CD14-positive monocyte (primary cell): Measurements from ENCODE around the gene TM4SF1. TPM values are rescaled to one million over a fixed set of nuclear protein-coding genes. Genes with fewer than 3 reads are reported as not detected.

Experiments
- DNase-seq, 3 donors: peaks; one replicate each; pipeline ENCODE4 v3.0.0-alpha.2; 2011 to 2022
- H2AFZ ChIP-seq: 2 replicates; pipeline ENCODE4 v1.6.0; 2012; ENCODE audit warnings: mild to moderate bottlenecking, low read depth, low read length, inconsistent platforms; ENCODE audit not compliant: insufficient read depth, poor library complexity, severe bottlenecking
- H3K27ac ChIP-seq, 2 donors: 1 replicate in 1 of 2; 2 replicates in 1 of 2; pipeline ENCODE4 v1.5.1; 2012 to 2013; ENCODE audit warnings: low read length in 2 of 2, control low read depth in 1 of 2, inconsistent platforms in 1 of 2, low read depth in 1 of 2, mild to moderate bottlenecking in 1 of 2
- H3K27me3 ChIP-seq, 2 donors: one replicate each; pipeline versions ENCODE4 v1.6.0 to v1.6.1; 2011 to 2013; ENCODE audit warnings: low read length in 2 of 2; ENCODE audit not compliant: control insufficient read depth in 2 of 2, insufficient read depth in 2 of 2
- H3K36me3 ChIP-seq, 2 donors: replicated peaks in 1 of 2; 1 replicate in 1 of 2; 2 replicates in 1 of 2; pipeline versions ENCODE4 v1.5.1 to v1.6.1; 2012 to 2013; ENCODE audit warnings: low read length in 2 of 2, control low read depth in 1 of 2, inconsistent platforms in 1 of 2, mild to moderate bottlenecking in 1 of 2; ENCODE audit not compliant: insufficient read depth in 2 of 2, control insufficient read depth in 1 of 2
- H3K4me1 ChIP-seq, 2 donors: 1 replicate in 1 of 2; 2 replicates in 1 of 2; pipeline versions ENCODE4 v1.5.1 to v1.6.1; 2012 to 2013; ENCODE audit warnings: low read length in 2 of 2, control low read depth in 1 of 2, inconsistent platforms in 1 of 2, mild to moderate bottlenecking in 1 of 2, moderate library complexity in 1 of 2; ENCODE audit not compliant: insufficient read depth in 2 of 2, control insufficient read depth in 1 of 2
- H3K4me2 ChIP-seq: replicated peaks from 2 replicates; pipeline ENCODE3; 2012; ENCODE audit warnings: low read length, moderate library complexity, mild to moderate bottlenecking; ENCODE audit not compliant: poor library complexity, severe bottlenecking; ENCODE audit errors: extremely low read depth
- H3K4me3 ChIP-seq, 3 experiments: fragments of 200-600 bp in 1 of 3; sonication (generic) in 1 of 3; replicated peaks in 1 of 3; 1 replicate in 2 of 3; 2 replicates in 1 of 3; pipeline ENCODE4 v1.5.1; 2011 to 2013; ENCODE audit warnings: low read length in 3 of 3, mild to moderate bottlenecking in 3 of 3, control low read depth in 2 of 3, low read depth in 2 of 3, inconsistent platforms in 1 of 3, moderate library complexity in 1 of 3
- H3K79me2 ChIP-seq: 2 replicates; pipeline ENCODE4 v1.6.0; 2012; ENCODE audit warnings: mild to moderate bottlenecking, control low read depth, inconsistent platforms, low read length, moderate library complexity; ENCODE audit not compliant: insufficient read depth
- H3K9ac ChIP-seq: 2 replicates; pipeline ENCODE4 v1.6.0; 2017; ENCODE audit warnings: low read length, mild to moderate bottlenecking; ENCODE audit not compliant: insufficient read depth, poor library complexity, severe bottlenecking
- H3K9me3 ChIP-seq, 2 donors: replicated peaks in 1 of 2; 1 replicate in 1 of 2; 2 replicates in 1 of 2; pipeline versions ENCODE4 v1.5.1 to v1.6.1; 2012 to 2013; ENCODE audit warnings: low read length in 2 of 2, control low read depth in 1 of 2; ENCODE audit not compliant: control insufficient read depth in 1 of 2, insufficient read depth in 1 of 2
- H4K20me1 ChIP-seq: 2 replicates; pipeline ENCODE4 v1.6.0; 2012; ENCODE audit warnings: mild to moderate bottlenecking, low read length, control low read depth, moderate library complexity; ENCODE audit not compliant: insufficient read depth
- H3K27ac Mint-ChIP-seq, 7 donors: one replicate each; pipeline ENCODE4 v1.8.0; 2020; ENCODE audit warnings: mild to moderate bottlenecking in 7 of 7, mixed read lengths in 7 of 7, moderate library complexity in 6 of 7, inconsistent platforms in 2 of 7
- H3K27me3 Mint-ChIP-seq, 3 donors: one replicate each; pipeline ENCODE4 v1.8.0; 2021 to 2022; ENCODE audit warnings: low read depth in 3 of 3, mild to moderate bottlenecking in 3 of 3, mixed read lengths in 3 of 3, moderate library complexity in 3 of 3, inconsistent platforms in 1 of 3
- H3K36me3 Mint-ChIP-seq, 2 donors: one replicate each; pipeline ENCODE4 v1.8.0; 2020; ENCODE audit warnings: mixed read lengths in 2 of 2, inconsistent platforms in 1 of 2, mild to moderate bottlenecking in 1 of 2
- H3K4me1 Mint-ChIP-seq: one replicate; pipeline ENCODE4 v1.8.0; 2020; ENCODE audit warnings: mild to moderate bottlenecking, mixed read lengths
- H3K4me3 Mint-ChIP-seq, 2 donors: one replicate each; pipeline ENCODE4 v1.8.0; 2020; ENCODE audit warnings: mild to moderate bottlenecking in 2 of 2, mixed read lengths in 2 of 2, moderate library complexity in 1 of 2
- H3K9me3 Mint-ChIP-seq, 7 donors: one replicate each; pipeline ENCODE4 v1.8.0; 2020 to 2022; ENCODE audit warnings: mixed read lengths in 7 of 7, mild to moderate bottlenecking in 6 of 7, moderate library complexity in 6 of 7, inconsistent platforms in 2 of 7
- WGBS: methylation state at CpG from one replicate; pipeline ENCODE4 v1.1.5; 2013; ENCODE audit warnings: missing lambda C conversion rate; ENCODE audit not compliant: insufficient coverage; 5-methylcytosine and 5-hydroxymethylcytosine counted together
- intact Hi-C, 2 donors: fragments of 100-400 bp; cut with micrococcal nuclease; formaldehyde crosslinking; loops; one replicate each; pipeline versions ENCODE4 v1.15.0 to v1.15.1; 2023
- polyA plus RNA-seq, 3 donors: library from polyadenylated mRNA; depleted of rRNA in 1 of 3; unstranded in 2 of 3; stranded (reverse) in 1 of 3; fragments of 300-500 nt in 2 of 3; fragments of >200 nt in 1 of 3; fragmentation: Illumina TruSeq in 2 of 3; gene quantifications; 1 replicate in 2 of 3; 2 replicates in 1 of 3; pipeline ENCODE4 v1.2.3, GENCODE V29; 2012 to 2021
- TF ChIP-seq, protein P1 (sequence below): fragments of 200-600 bp; IDR thresholded peaks from one replicate; pipeline ENCODE4 v1.8.0; 2022; ENCODE audit warnings: antibody characterized with exemption, mild to moderate bottlenecking

TM4SF1 gene
- polyA plus RNA-seq, 3 donors: not detected

DNA sequence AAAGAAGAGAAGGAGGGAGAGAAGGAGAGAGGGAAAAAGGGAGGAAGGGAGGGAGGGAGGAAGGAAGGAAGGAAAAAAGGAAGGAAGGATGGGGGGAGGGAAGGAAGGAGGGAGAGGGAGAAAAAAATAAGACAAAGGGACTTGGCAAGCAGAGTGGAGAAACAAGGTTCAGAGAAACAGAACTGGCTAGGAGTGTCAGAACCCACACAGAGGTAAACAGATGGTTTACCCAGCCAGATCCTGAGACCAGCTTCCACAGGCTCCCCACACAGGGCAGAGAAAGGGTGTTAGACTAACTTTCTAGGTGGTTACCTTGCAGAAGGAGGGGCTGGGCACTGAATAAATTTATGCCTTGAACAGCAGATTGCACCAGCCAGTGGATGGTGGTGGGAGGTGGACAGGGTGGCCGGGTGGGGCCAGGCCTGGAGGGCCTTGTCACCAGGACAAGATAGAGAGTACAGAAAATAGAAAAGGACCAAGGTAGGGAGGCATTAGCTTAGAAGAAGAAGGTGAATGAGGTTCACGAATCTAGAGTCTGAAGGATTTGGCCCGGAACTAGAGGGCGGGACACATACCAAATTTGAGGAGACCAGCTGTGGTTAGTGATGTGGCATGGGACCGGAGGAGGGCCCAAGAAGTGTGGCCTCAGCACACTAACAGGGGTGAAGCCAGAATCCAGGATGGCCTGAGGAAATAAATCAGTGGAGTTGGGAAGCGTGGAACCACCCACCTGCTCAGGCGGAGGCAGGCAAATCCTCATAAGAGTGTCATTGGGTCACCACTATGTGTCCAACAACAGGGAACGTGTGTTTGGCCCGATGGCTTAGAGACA lies 1.2 kb upstream of the TM4SF1 start:
- Histone ChIP-seq H3K27ac (peak overlapping the region in 1 of 2 donors; percentile 21), H3K4me2 (no peak overlapping the region), H3K9ac (no peak overlapping the region), H2AFZ (no peak overlapping the region), H3K27me3 (no peaks in the 10 kb centered on the region), H3K4me3 (no peak overlapping the region), H3K36me3 (no peaks in the 10 kb centered on the region), H4K20me1 (no peaks in the 10 kb centered on the region), H3K79me2 (no peaks in the 10 kb centered on the region), H3K9me3 (peaks cover 0 to 3% of the 10 kb centered on the region in 2 donors), H3K4me1 (peaks cover 34 to 45% of the 10 kb centered on the region in 2 donors)
- TF ChIP-seq, protein P1, sequence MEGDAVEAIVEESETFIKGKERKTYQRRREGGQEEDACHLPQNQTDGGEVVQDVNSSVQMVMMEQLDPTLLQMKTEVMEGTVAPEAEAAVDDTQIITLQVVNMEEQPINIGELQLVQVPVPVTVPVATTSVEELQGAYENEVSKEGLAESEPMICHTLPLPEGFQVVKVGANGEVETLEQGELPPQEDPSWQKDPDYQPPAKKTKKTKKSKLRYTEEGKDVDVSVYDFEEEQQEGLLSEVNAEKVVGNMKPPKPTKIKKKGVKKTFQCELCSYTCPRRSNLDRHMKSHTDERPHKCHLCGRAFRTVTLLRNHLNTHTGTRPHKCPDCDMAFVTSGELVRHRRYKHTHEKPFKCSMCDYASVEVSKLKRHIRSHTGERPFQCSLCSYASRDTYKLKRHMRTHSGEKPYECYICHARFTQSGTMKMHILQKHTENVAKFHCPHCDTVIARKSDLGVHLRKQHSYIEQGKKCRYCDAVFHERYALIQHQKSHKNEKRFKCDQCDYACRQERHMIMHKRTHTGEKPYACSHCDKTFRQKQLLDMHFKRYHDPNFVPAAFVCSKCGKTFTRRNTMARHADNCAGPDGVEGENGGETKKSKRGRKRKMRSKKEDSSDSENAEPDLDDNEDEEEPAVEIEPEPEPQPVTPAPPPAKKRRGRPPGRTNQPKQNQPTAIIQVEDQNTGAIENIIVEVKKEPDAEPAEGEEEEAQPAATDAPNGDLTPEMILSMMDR: no peak
- WGBS: 85% methylated on average over 7 of the region's 9 CpGs
- peak overlapping the region in 1 of 2 donors; percentile 54 for H3K4me3 Mint-ChIP-seq
- H3K36me3 Mint-ChIP-seq: no peaks in the 10 kb centered on the region
- H3K9me3 Mint-ChIP-seq: peaks cover 0 to 9% (median 3%) of the 10 kb centered on the region in 7 donors
- H3K27ac Mint-ChIP-seq: peak overlapping the region in 2 of 7 donors; percentile 32 to 37
- peaks cover 41% of the 10 kb centered on the region for H3K4me1 Mint-ChIP-seq
- H3K27me3 Mint-ChIP-seq: peaks cover 0 to 8% (median 2%) of the 10 kb centered on the region in 3 donors
- intact Hi-C loops: loop anchor here in 1 of 2 donors (10.0 kb wide), 1 partner anchor 96 kb away; the partner anchor contains the start of gene TM4SF4
- no peak for DNase-seq

DNA sequence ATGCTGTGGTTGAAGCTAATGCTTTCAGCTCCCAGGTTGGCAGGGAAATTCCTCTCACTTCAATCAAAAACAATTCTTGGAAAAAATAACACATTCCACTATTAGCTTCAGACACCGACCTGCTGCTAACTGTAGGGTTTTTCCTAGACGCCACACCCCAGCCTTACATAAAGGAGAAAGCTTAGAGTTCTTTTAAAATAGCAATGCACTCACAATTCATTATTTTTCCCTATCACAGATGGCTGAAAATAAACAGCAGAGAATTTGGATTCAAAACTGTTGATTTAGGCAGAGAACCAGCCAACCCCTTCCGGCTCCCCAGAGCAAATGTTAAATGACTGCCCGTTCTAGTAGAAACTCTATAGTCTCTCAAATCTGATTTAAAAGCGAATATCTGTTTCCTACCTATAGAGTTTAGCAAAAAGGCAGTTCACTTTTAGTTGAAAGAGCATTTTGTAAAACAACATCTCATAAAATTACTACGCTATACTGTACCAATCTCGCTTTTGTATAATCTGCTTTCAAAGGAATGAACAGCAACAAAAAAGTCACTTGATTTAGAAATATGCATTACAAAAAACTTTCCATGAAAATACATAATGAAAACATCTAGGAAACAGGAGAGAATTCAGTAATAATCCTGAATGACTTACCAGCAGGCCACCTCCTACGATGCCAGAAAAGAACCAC lies 586 bp downstream of the TM4SF1 start:
- TF ChIP-seq, protein P1: no peak
- H3K79me2 ChIP-seq: no peaks in the 10 kb centered on the region
- no peak overlapping the region for H3K27ac Mint-ChIP-seq
- H3K4me3 Mint-ChIP-seq: peak overlapping the region in 1 of 2 donors; percentile 43
- no peak overlapping the region for H2AFZ ChIP-seq
- H3K9me3 ChIP-seq: peaks cover 0 to 3% of the 10 kb centered on the region in 2 donors
- peaks cover 0 to 9% (median 3%) of the 10 kb centered on the region in 7 donors for H3K9me3 Mint-ChIP-seq
- H3K27ac ChIP-seq: no peak overlapping the region
- no peaks in the 10 kb centered on the region for H3K27me3 ChIP-seq
- WGBS: 85% methylated on average over 3 of the region's 8 CpGs
- peaks cover 46% of the 10 kb centered on the region for H3K4me1 Mint-ChIP-seq
- intact Hi-C loops: loop anchor here in 1 of 2 donors (10.0 kb wide), 1 partner anchor 98 kb away; the partner anchor contains the start of gene TM4SF4
- H3K27me3 Mint-ChIP-seq: peaks cover 0 to 8% (median 2%) of the 10 kb centered on the region in 3 donors
- no peak overlapping the region for H3K9ac ChIP-seq
- H3K4me1 ChIP-seq: peaks cover 48 to 63% of the 10 kb centered on the region in 2 donors
- H4K20me1 ChIP-seq: no peaks in the 10 kb centered on the region
- no peaks in the 10 kb centered on the region for H3K36me3 Mint-ChIP-seq
- H3K36me3 ChIP-seq: no peaks in the 10 kb centered on the region
- peak overlapping the region in 1 of 3 experiments; percentile 18 for H3K4me3 ChIP-seq
- H3K4me2 ChIP-seq: peak overlapping the region; percentile 30
- DNase-seq: no peak
